Testis (tissue), 2 donors: ENCODE measurements around the gene SDK2.

Experiments used
- POLR2A ChIP-seq: fragments of 450-650 bp; IDR thresholded peaks from one replicate; pipeline ENCODE4 v1.6.1; 2017; ENCODE audit warnings: antibody characterized with exemption, mild to moderate bottlenecking, moderate library complexity
- TF ChIP-seq, protein P1 (sequence below), 3 experiments: fragments of 450-650 bp in 2 of 3; fragments of 200-600 bp in 1 of 3; sonication (generic) in 1 of 3; IDR thresholded peaks; one replicate each; pipeline ENCODE4 v1.5.1; 2016 to 2019; ENCODE audit warnings: antibody characterized with exemption in 3 of 3, mild to moderate bottlenecking in 2 of 3, moderate library complexity in 1 of 3

DNA sequence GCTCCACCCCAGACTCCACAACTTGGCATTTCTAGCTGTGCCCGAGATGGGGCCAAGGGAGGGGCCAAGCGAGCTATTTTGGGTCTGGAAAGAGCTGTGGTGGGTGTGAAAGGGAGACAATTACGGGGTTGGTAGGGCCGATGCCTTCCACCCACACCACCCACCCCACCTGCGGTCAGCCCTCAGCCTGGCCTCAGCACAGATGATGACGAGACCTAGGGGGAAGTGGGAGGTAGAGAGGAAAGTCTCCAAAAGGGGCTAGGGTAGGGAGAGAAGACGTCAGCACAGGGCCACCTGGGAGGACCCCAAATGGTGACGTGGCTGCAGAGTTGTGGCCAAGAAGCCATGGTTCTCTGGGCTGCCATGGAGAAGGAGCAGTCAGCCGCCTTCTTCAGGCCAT lies 83.1 kb downstream of the SDK2 start:
- TF ChIP-seq, protein P1, sequence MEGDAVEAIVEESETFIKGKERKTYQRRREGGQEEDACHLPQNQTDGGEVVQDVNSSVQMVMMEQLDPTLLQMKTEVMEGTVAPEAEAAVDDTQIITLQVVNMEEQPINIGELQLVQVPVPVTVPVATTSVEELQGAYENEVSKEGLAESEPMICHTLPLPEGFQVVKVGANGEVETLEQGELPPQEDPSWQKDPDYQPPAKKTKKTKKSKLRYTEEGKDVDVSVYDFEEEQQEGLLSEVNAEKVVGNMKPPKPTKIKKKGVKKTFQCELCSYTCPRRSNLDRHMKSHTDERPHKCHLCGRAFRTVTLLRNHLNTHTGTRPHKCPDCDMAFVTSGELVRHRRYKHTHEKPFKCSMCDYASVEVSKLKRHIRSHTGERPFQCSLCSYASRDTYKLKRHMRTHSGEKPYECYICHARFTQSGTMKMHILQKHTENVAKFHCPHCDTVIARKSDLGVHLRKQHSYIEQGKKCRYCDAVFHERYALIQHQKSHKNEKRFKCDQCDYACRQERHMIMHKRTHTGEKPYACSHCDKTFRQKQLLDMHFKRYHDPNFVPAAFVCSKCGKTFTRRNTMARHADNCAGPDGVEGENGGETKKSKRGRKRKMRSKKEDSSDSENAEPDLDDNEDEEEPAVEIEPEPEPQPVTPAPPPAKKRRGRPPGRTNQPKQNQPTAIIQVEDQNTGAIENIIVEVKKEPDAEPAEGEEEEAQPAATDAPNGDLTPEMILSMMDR (IDR thresholded peaks at IDR 0.05), result no peak
- TF ChIP-seq POLR2A, result no peak
